ENCODE data around the gene SLC16A6.

DNA sequence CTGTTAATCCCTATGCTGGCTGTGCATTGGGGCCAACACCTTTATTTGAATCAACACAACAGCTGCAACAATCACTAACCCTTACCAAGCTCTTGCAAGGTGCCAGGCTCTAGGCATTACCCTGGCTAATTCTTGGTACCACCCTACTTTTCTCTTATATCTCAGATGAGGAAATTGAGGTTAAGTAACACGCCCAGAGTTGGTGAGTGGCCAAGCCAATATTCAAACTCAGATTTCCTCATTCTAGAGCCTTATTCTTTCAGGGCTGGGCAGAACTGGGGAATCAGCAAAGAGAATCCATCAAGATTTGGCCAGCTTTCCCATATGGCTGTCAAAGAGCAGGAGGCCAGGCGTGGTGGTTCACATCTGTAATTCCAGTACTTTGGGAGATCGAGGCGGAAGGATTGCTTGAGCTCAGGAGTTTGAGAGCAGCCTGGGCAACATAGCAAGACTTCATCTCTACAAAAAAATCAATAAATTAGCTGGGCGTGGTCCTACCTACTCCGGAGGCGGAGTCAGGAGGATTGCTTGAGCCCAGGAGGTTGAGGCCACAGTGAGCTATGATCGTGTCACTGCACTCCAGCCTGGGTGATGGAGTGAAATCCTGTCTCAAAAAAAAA is 24.1 kb upstream of the SLC16A6 start:
- TF ChIP-seq, protein P1, sequence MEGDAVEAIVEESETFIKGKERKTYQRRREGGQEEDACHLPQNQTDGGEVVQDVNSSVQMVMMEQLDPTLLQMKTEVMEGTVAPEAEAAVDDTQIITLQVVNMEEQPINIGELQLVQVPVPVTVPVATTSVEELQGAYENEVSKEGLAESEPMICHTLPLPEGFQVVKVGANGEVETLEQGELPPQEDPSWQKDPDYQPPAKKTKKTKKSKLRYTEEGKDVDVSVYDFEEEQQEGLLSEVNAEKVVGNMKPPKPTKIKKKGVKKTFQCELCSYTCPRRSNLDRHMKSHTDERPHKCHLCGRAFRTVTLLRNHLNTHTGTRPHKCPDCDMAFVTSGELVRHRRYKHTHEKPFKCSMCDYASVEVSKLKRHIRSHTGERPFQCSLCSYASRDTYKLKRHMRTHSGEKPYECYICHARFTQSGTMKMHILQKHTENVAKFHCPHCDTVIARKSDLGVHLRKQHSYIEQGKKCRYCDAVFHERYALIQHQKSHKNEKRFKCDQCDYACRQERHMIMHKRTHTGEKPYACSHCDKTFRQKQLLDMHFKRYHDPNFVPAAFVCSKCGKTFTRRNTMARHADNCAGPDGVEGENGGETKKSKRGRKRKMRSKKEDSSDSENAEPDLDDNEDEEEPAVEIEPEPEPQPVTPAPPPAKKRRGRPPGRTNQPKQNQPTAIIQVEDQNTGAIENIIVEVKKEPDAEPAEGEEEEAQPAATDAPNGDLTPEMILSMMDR (IDR thresholded peaks at IDR 0.05) = no peak
- TF ChIP-seq POLR2A (IDR thresholded peaks at IDR 0.05) = no peak
